IMR-90 (cell line): Measurements from ENCODE around the gene NEGR1. TPM values are rescaled to one million over a fixed set of nuclear protein-coding genes. Genes with fewer than 3 reads are reported as not detected.

Experiments used
- ATAC-seq: fragments of 200-7000 bp; cut with Tn5 transposase; 2 replicates; pipeline ENCODE4 v1.9.1; 2020; ENCODE audit warnings: low read depth, mild to moderate bottlenecking, moderate library complexity
- BruUV-seq: library from RNA; stranded (reverse); fragments of 400-500 nt; replicated peaks from 2 replicates; lab custom pipeline; 2021; lab: Mats Ljungman, UMichigan
- CTCF ChIA-PET: fragments of 300-600 bp; formaldehyde crosslinking; extraction: SDS; loops from one replicate; lab custom pipeline; 2021; ENCODE audit warnings: antibody characterized with exemption; lab: Yijun Ruan, JAX
- POLR2A ChIA-PET: fragments of 300-600 bp; sonication (Branson Sonifier 250); formaldehyde crosslinking; loops from one replicate; lab custom pipeline; 2022; ENCODE audit warnings: antibody characterized with exemption; ENCODE audit not compliant: unreplicated experiment; lab: Charles Lee
- DNase-seq: peaks from one replicate; pipeline ENCODE4 v3.0.0; 2013
- H2AFZ ChIP-seq: replicated peaks from 2 replicates; pipeline ENCODE3; 2013; ENCODE audit warnings: low read length, mild to moderate bottlenecking; ENCODE audit not compliant: poor library complexity
- H2AK5ac ChIP-seq: 2 replicates; pipeline ENCODE4 v1.6.1; 2013; ENCODE audit warnings: low read depth, low read length, inconsistent platforms
- H2AK9ac ChIP-seq: replicated peaks from 2 replicates; pipeline ENCODE3; 2013; ENCODE audit warnings: mild to moderate bottlenecking, low read depth, low read length, moderate library complexity; ENCODE audit not compliant: poor library complexity
- H2BK120ac ChIP-seq: 2 replicates; pipeline ENCODE4 v1.6.1; 2013; ENCODE audit warnings: low read depth, low read length, inconsistent platforms
- H2BK15ac ChIP-seq: 3 replicates; pipeline ENCODE4 v1.6.1; 2013; ENCODE audit warnings: low read depth, low read length, inconsistent platforms
- H2BK20ac ChIP-seq: 2 replicates; pipeline ENCODE4 v1.6.1; 2013; ENCODE audit warnings: low read depth, mild to moderate bottlenecking, inconsistent platforms, low read length, moderate library complexity
- H2BK5ac ChIP-seq: 2 replicates; pipeline ENCODE4 v1.6.1; 2013; ENCODE audit warnings: mild to moderate bottlenecking, low read depth, low read length, inconsistent platforms; ENCODE audit not compliant: poor library complexity, severe bottlenecking
- H3K14ac ChIP-seq: replicated peaks from 2 replicates; pipeline ENCODE4 v1.6.1; 2013; ENCODE audit warnings: low read depth, low read length, inconsistent platforms
- H3K18ac ChIP-seq: 2 replicates; pipeline ENCODE4 v1.6.1; 2013; ENCODE audit warnings: low read depth, low read length, control low read depth
- H3K23ac ChIP-seq: 2 replicates; pipeline ENCODE4 v1.6.1; 2013; ENCODE audit warnings: low read depth, low read length, inconsistent platforms
- H3K27ac ChIP-seq: 2 replicates; pipeline ENCODE4 v1.5.1; 2013; ENCODE audit warnings: mild to moderate bottlenecking, control low read depth, low read length; ENCODE audit not compliant: insufficient read depth
- H3K27me3 ChIP-seq: 2 replicates; pipeline ENCODE4 v1.6.1; 2013; ENCODE audit warnings: low read length; ENCODE audit not compliant: control insufficient read depth, insufficient read depth
- H3K36me3 ChIP-seq: 2 replicates; pipeline ENCODE4 v1.6.1; 2013; ENCODE audit warnings: low read length, mixed read lengths; ENCODE audit not compliant: control insufficient read depth, insufficient read depth
- H3K4ac ChIP-seq: 2 replicates; pipeline ENCODE4 v1.6.1; 2013; ENCODE audit warnings: low read depth, low read length, inconsistent platforms
- H3K4me1 ChIP-seq: 2 replicates; pipeline ENCODE4 v1.6.1; 2013; ENCODE audit warnings: low read length, mixed read lengths; ENCODE audit not compliant: control insufficient read depth, insufficient read depth
- H3K4me2 ChIP-seq: 2 replicates; pipeline ENCODE4 v1.6.1; 2013; ENCODE audit warnings: low read depth, mild to moderate bottlenecking, control low read depth, low read length, moderate library complexity
- H3K4me3 ChIP-seq: 2 replicates; pipeline ENCODE4 v1.5.1; 2013; ENCODE audit warnings: low read depth, mild to moderate bottlenecking, control low read depth, low read length, moderate library complexity; ENCODE audit not compliant: insufficient read depth
- H3K56ac ChIP-seq: 2 replicates; pipeline ENCODE4 v1.6.1; 2013; ENCODE audit warnings: low read length, inconsistent platforms; ENCODE audit not compliant: insufficient read depth; ENCODE audit errors: extremely low read depth
- H3K79me1 ChIP-seq, 2 experiments: 2 replicates each; pipeline ENCODE4 v1.6.1; 2013; ENCODE audit warnings: low read length in 2 of 2, inconsistent platforms in 1 of 2, low read depth in 1 of 2
- H3K9ac ChIP-seq: 2 replicates; pipeline ENCODE4 v1.6.1; 2013; ENCODE audit warnings: low read depth, low read length, control low read depth
- H3K9me1 ChIP-seq: 2 replicates; pipeline ENCODE4 v1.6.1; 2013; ENCODE audit warnings: low read length, inconsistent platforms; ENCODE audit not compliant: insufficient read depth
- H3K9me3 ChIP-seq: 2 replicates; pipeline ENCODE4 v1.6.1; 2013; ENCODE audit warnings: low read length; ENCODE audit not compliant: control insufficient read depth, insufficient read depth
- H4K20me1 ChIP-seq: 2 replicates; pipeline ENCODE4 v1.6.1; 2013; ENCODE audit warnings: low read length, inconsistent platforms; ENCODE audit not compliant: insufficient read depth
- H4K5ac ChIP-seq: 2 replicates; pipeline ENCODE4 v1.6.1; 2013; ENCODE audit warnings: mild to moderate bottlenecking, low read depth, low read length, control low read depth
- H4K8ac ChIP-seq, 2 experiments: 2 replicates each; pipeline ENCODE4 v1.6.1; 2013; ENCODE audit warnings: low read depth in 2 of 2, low read length in 2 of 2, control low read depth in 1 of 2, inconsistent platforms in 1 of 2
- H4K91ac ChIP-seq: 2 replicates; pipeline ENCODE4 v1.6.1; 2013; ENCODE audit warnings: low read depth, low read length, inconsistent platforms; ENCODE audit not compliant: insufficient read depth
- BHLHE40 ChIP-seq: fragments of 150-350 bp; IDR thresholded peaks from 2 replicates; pipeline ENCODE4 v1.6.1; 2016; ENCODE audit warnings: mild to moderate bottlenecking, low read depth, low read length
- CEBPB ChIP-seq: IDR thresholded peaks from 2 replicates; pipeline ENCODE4 v1.6.1; 2012; ENCODE audit warnings: low read depth, low read length, improper control_type of control experiment
- CHD1 ChIP-seq: IDR thresholded peaks from 2 replicates; pipeline ENCODE4 v1.6.1; 2012; ENCODE audit warnings: low read depth, low read length, improper control_type of control experiment
- FOS ChIP-seq: fragments of 150-350 bp; IDR thresholded peaks from 2 replicates; pipeline ENCODE4 v1.6.1; 2016; ENCODE audit warnings: low read depth, low read length
- MAFK ChIP-seq: IDR thresholded peaks from 2 replicates; pipeline ENCODE4 v1.6.1; 2012; ENCODE audit warnings: low read depth, low read length, improper control_type of control experiment
- MAZ ChIP-seq: IDR thresholded peaks from 2 replicates; pipeline ENCODE4 v1.6.1; 2012; ENCODE audit warnings: low read depth, mild to moderate bottlenecking, low read length, improper control_type of control experiment, moderate library complexity, borderline replicate concordance
- MXI1 ChIP-seq: IDR thresholded peaks from 2 replicates; pipeline ENCODE4 v1.6.1; 2012; ENCODE audit warnings: low read depth, mild to moderate bottlenecking, low read length, moderate library complexity, borderline replicate concordance
- NFE2L2 ChIP-seq: fragments of 150-350 bp; IDR thresholded peaks from 2 replicates; pipeline ENCODE4 v1.6.1; 2016; ENCODE audit warnings: low read depth, mild to moderate bottlenecking, low read length
- RAD21 ChIP-seq: IDR thresholded peaks from 2 replicates; pipeline ENCODE4 v1.6.1; 2012; ENCODE audit warnings: low read length, improper control_type of control experiment
- RCOR1 ChIP-seq: IDR thresholded peaks from 2 replicates; pipeline ENCODE4 v1.6.1; 2012; ENCODE audit warnings: mild to moderate bottlenecking, low read length, improper control_type of control experiment; ENCODE audit not compliant: insufficient replicate concordance
- RFX5 ChIP-seq: IDR thresholded peaks from 2 replicates; pipeline ENCODE4 v1.8.0; 2012; ENCODE audit warnings: low read depth, mild to moderate bottlenecking, low read length, moderate library complexity
- SMC3 ChIP-seq: fragments of 150-350 bp; IDR thresholded peaks from 2 replicates; pipeline ENCODE4 v1.6.1; 2016; ENCODE audit warnings: low read depth, mild to moderate bottlenecking, antibody characterized with exemption, low read length, moderate library complexity
- WGBS, 2 experiments: methylation state at CpG; one replicate each; pipeline versions ENCODE4 v1.1.5 to v1.1.7; 2013; ENCODE audit warnings: missing lambda C conversion rate in 2 of 2; ENCODE audit not compliant: insufficient read length in 1 of 2; ENCODE audit errors: extremely low coverage in 2 of 2; 5-methylcytosine and 5-hydroxymethylcytosine counted together
- dilution Hi-C: fragments of 300-500 bp; cut with HindIII; formaldehyde crosslinking; loops from one replicate; pipeline ENCODE4 v1.14.3; 2018; ENCODE audit warnings: low sequenced_read_pairs; ENCODE audit not compliant: unreplicated experiment
- in situ Hi-C: fragments of 300-500 bp; cut with MboI; formaldehyde crosslinking; loops from 3 replicates; pipeline ENCODE4 v1.14.3; 2019; ENCODE audit warnings: low sequenced_read_pairs, inconsistent platforms, mixed read lengths
- intact Hi-C: fragments of 100-400 bp; cut with micrococcal nuclease; formaldehyde crosslinking; loops from 2 replicates; pipeline ENCODE4 v1.10.0; 2022
- polyA plus RNA-seq, 3 experiments: library from polyadenylated mRNA; depleted of rRNA; stranded (reverse); fragments of >200 nt; gene quantifications; 2 replicates each; pipeline ENCODE4 v1.2.3, GENCODE V29; 2012; ENCODE audit warnings: low replicate concordance in 1 of 3
- total RNA-seq: library from RNA; depleted of rRNA; stranded (reverse); fragments of >200 nt; gene quantifications from 2 replicates; pipeline ENCODE4 v1.2.3, GENCODE V29; 2012
- TF ChIP-seq, protein P1 (sequence below): fragments of 150-350 bp; IDR thresholded peaks from 2 replicates; pipeline ENCODE4 v1.6.1; 2016; ENCODE audit warnings: low read depth, mild to moderate bottlenecking, low read length, moderate library complexity, borderline replicate concordance
- TF ChIP-seq, protein P2 (sequence below): fragments of 150-350 bp; IDR thresholded peaks from 2 replicates; pipeline ENCODE4 v1.6.1; 2017; ENCODE audit warnings: mild to moderate bottlenecking, antibody characterized with exemption, low read length, low read depth
- TF ChIP-seq, protein P3 (sequence below): conservative IDR thresholded peaks from 2 replicates; pipeline ENCODE4 v1.5.1; 2012; ENCODE audit warnings: mild to moderate bottlenecking, low read depth, low read length, improper control_type of control experiment

The NEGR1 gene
- total and polyA plus RNA-seq, 2 of the 4 experiments (the other 2 are of a cell fraction) = 5.1 to 9.1 TPM

DNA sequence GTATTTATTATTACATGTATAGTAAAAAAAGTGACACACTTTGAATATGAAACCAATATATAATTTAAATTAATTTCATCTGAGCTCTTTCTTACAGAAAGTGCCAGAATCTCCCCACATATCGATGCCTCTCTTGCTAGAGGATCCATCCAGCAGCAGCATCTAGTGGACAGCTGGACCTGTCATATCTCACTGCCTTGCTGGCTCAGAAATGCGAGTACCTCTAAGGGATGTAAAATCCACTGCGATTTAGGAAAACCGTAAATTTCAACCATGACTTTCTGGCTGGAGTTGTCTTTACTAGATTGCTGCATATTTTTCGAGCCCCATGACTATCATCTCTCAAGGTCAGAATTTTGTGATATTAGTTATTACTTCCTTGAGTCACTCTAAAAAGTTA is 333.8 kb downstream of the NEGR1 start:
- in situ Hi-C loops = no loop called here

More for the DNA sequence above, 333.8 kb downstream of the NEGR1 start:
- Histone ChIP-seq H3K79me1 (no peaks in the 10 kb centered on the region; a peak in 1 of 4 replicates), H3K14ac (no peak overlapping the region), H2AK5ac (no peak overlapping the region), H4K5ac (no peak overlapping the region), H2AFZ (no peak overlapping the region), H2AK9ac (no peak overlapping the region), H3K23ac (no peak overlapping the region), H3K4me3 (no peak overlapping the region), H3K56ac (no peak overlapping the region), H4K20me1 (no peaks in the 10 kb centered on the region), H2BK5ac (no peak overlapping the region), H4K91ac (no peak overlapping the region), H2BK120ac (no peak overlapping the region), H3K9me3 (no peaks in the 10 kb centered on the region), H3K9me1 (no peaks in the 10 kb centered on the region), H4K8ac (no peak overlapping the region), H3K9ac (no peak overlapping the region), H3K4me2 (no peak overlapping the region), H3K4ac (no peak overlapping the region), H3K27me3 (no peaks in the 10 kb centered on the region), H3K27ac (no peak overlapping the region), H3K36me3 (no peaks in the 10 kb centered on the region), H3K18ac (no peak overlapping the region), H3K4me1 (no peaks in the 10 kb centered on the region), H2BK15ac (no peak overlapping the region), H2BK20ac (no peak overlapping the region)
- 100% methylated on average over 1 of the region's 5 CpGs; no CpG with 5 or more reads in 1 of the 2 experiments for WGBS, 2 experiments
- dilution Hi-C loops = no loop called here
- intact Hi-C loops = no loop called here
- TF ChIP-seq MXI1 (no peak), MAFK (no peak), CHD1 (no peak), NFE2L2 (no peak), SMC3 (no peak), RCOR1 (no peak), MAZ (no peak), FOS (no peak), RAD21 (no peak), CEBPB (no peak), RFX5 (no peak), BHLHE40 (no peak)
- TF ChIP-seq, protein P1, sequence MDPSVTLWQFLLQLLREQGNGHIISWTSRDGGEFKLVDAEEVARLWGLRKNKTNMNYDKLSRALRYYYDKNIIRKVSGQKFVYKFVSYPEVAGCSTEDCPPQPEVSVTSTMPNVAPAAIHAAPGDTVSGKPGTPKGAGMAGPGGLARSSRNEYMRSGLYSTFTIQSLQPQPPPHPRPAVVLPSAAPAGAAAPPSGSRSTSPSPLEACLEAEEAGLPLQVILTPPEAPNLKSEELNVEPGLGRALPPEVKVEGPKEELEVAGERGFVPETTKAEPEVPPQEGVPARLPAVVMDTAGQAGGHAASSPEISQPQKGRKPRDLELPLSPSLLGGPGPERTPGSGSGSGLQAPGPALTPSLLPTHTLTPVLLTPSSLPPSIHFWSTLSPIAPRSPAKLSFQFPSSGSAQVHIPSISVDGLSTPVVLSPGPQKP = no peak
- TF ChIP-seq, protein P2, sequence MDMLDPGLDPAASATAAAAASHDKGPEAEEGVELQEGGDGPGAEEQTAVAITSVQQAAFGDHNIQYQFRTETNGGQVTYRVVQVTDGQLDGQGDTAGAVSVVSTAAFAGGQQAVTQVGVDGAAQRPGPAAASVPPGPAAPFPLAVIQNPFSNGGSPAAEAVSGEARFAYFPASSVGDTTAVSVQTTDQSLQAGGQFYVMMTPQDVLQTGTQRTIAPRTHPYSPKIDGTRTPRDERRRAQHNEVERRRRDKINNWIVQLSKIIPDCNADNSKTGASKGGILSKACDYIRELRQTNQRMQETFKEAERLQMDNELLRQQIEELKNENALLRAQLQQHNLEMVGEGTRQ = no peak
- TF ChIP-seq, protein P3, sequence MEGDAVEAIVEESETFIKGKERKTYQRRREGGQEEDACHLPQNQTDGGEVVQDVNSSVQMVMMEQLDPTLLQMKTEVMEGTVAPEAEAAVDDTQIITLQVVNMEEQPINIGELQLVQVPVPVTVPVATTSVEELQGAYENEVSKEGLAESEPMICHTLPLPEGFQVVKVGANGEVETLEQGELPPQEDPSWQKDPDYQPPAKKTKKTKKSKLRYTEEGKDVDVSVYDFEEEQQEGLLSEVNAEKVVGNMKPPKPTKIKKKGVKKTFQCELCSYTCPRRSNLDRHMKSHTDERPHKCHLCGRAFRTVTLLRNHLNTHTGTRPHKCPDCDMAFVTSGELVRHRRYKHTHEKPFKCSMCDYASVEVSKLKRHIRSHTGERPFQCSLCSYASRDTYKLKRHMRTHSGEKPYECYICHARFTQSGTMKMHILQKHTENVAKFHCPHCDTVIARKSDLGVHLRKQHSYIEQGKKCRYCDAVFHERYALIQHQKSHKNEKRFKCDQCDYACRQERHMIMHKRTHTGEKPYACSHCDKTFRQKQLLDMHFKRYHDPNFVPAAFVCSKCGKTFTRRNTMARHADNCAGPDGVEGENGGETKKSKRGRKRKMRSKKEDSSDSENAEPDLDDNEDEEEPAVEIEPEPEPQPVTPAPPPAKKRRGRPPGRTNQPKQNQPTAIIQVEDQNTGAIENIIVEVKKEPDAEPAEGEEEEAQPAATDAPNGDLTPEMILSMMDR = no peak
- no TSS peak for BruUV-seq
- ChIA-PET CTCF (interaction anchor here (0.6 kb wide), 1 partner anchor 10 kb away, joined by 4 read pairs; no protein-coding TSS in a partner anchor), POLR2A (no interaction called here)
- DNase-seq (no peak), ATAC-seq (no peak)
